ENCODE measurements around the gene SLC38A4. TPM values are rescaled to one million over a fixed set of nuclear protein-coding genes. Genes with fewer than 3 reads are reported as not detected.

Gene SLC38A4
- total RNA-seq, 4 donors from 2014 or later = 1.0 to 5.9 (median 1.7) TPM

- no peak overlapping the region for H3K27ac ChIP-seq
- intact Hi-C loops (cut with DNase I; ENCODE audit: low total_unique reads) = no loop called here
- peaks cover 0 to 3% of the 10 kb centered on the region in 2 donors for H3K4me1 ChIP-seq
- TF ChIP-seq POLR2A (IDR thresholded peaks at IDR 0.05) (no peak), CTCF (IDR thresholded peaks at IDR 0.05) (no peak)
- no peak overlapping the region for H3K4me3 ChIP-seq
- H3K9me3 ChIP-seq = no peaks in the 10 kb centered on the region
- H3K27me3 ChIP-seq = no peaks in the 10 kb centered on the region
- no peak for DNase-seq
- no peaks in the 10 kb centered on the region for H3K36me3 ChIP-seq
Observed at GRCh38 chr12:46835785-46836184, 10.0 kb upstream of the SLC38A4 start.

GRCh38 chr12:46832130-46832704 is 6.4 kb upstream of the SLC38A4 start:
- intact Hi-C loops (cut with DNase I; ENCODE audit: low total_unique reads) = no loop called here
- H3K4me3 ChIP-seq = peak overlapping the region in 1 of 2 donors; percentile 44
- no peaks in the 10 kb centered on the region for H3K36me3 ChIP-seq
- H3K4me1 ChIP-seq = peaks cover 0 to 4% of the 10 kb centered on the region in 2 donors
- H3K9me3 ChIP-seq = no peaks in the 10 kb centered on the region
- no peak overlapping the region for H3K27ac ChIP-seq
- TF ChIP-seq CTCF (IDR thresholded peaks at IDR 0.05) = no peak
- TF ChIP-seq POLR2A (IDR thresholded peaks at IDR 0.05) = no peak
- DNase-seq = no peak
- no peaks in the 10 kb centered on the region for H3K27me3 ChIP-seq

- H3K9me3 ChIP-seq = no peaks in the 10 kb centered on the region
- H3K4me3 ChIP-seq = peak overlapping the region; percentile 32 to 44
- H3K36me3 ChIP-seq = no peaks in the 10 kb centered on the region
- peaks cover 0 to 4% of the 10 kb centered on the region in 2 donors for H3K4me1 ChIP-seq
- TF ChIP-seq CTCF (IDR thresholded peaks at IDR 0.05) (no peak), POLR2A (IDR thresholded peaks at IDR 0.05) (no peak)
- no peaks in the 10 kb centered on the region for H3K27me3 ChIP-seq
- H3K27ac ChIP-seq = no peak overlapping the region
- intact Hi-C loops (cut with DNase I; ENCODE audit: low total_unique reads) = no loop called here
- no peak for DNase-seq
Observed at GRCh38 chr12:46831335-46832129, 5.7 kb upstream of the SLC38A4 start.

- TF ChIP-seq CTCF (IDR thresholded peaks at IDR 0.05) = no peak
- no peak for TF ChIP-seq POLR2A (IDR thresholded peaks at IDR 0.05)
- H3K27me3 ChIP-seq = no peaks in the 10 kb centered on the region
- peak overlapping the region; percentile 32 to 44 for H3K4me3 ChIP-seq
- no peak overlapping the region for H3K27ac ChIP-seq
- H3K36me3 ChIP-seq = no peaks in the 10 kb centered on the region
- no peaks in the 10 kb centered on the region for H3K9me3 ChIP-seq
- DNase-seq = no peak
- H3K4me1 ChIP-seq = peaks cover 0 to 4% of the 10 kb centered on the region in 2 donors
- intact Hi-C loops (cut with DNase I; ENCODE audit: low total_unique reads) = no loop called here
Observed at GRCh38 chr12:46830731-46831334, 5.0 kb upstream of the SLC38A4 start.

- intact Hi-C loops (cut with DNase I; ENCODE audit: low total_unique reads) = no loop called here
- H3K4me3 ChIP-seq = no peak overlapping the region
- no peaks in the 10 kb centered on the region for H3K27me3 ChIP-seq
- no peaks in the 10 kb centered on the region for H3K4me1 ChIP-seq
- no peak for DNase-seq
- no peak overlapping the region for H3K27ac ChIP-seq
- no peak for TF ChIP-seq CTCF (IDR thresholded peaks at IDR 0.05)
- no peak for TF ChIP-seq POLR2A (IDR thresholded peaks at IDR 0.05)
- no peaks in the 10 kb centered on the region for H3K9me3 ChIP-seq
- H3K36me3 ChIP-seq = no peaks in the 10 kb centered on the region
Observed at GRCh38 chr12:46824709-46825108, 1.1 kb downstream of the SLC38A4 start.
